OCI-LY7 (cell line): ENCODE data around the gene CCDC51. TPM values are rescaled to one million over a fixed set of nuclear protein-coding genes. Genes with fewer than 3 reads are reported as not detected.

Source experiments
- BruUV-seq: library from RNA; stranded (reverse); fragments of 400-500 nt; replicated peaks from 2 replicates; lab custom pipeline; 2021; lab: Mats Ljungman, UMichigan
- CTCF ChIA-PET: fragments of 300-600 bp; sonication (Branson Sonifier 250); formaldehyde crosslinking; loops from one replicate; lab custom pipeline; 2022; ENCODE audit warnings: antibody characterized with exemption; ENCODE audit not compliant: unreplicated experiment; lab: Charles Lee
- POLR2A ChIA-PET: fragments of 300-600 bp; sonication (Branson Sonifier 250); formaldehyde crosslinking; loops from one replicate; lab custom pipeline; 2022; ENCODE audit warnings: antibody characterized with exemption; lab: Charles Lee
- DNase-seq: peaks from one replicate; pipeline ENCODE4 v3.0.0-alpha.2; 2015; ENCODE audit warnings: low spot score
- H2AFZ ChIP-seq: fragments of 200-600 bp; sonication (generic), shearing (Covaris generic); 2 replicates; pipeline ENCODE4 v1.6.1; 2014; ENCODE audit warnings: mild to moderate bottlenecking, antibody characterized with exemption, low read length, moderate library complexity
- H3K27ac ChIP-seq: fragments of 200-600 bp; sonication (generic); 2 replicates; pipeline ENCODE4 v1.5.1; 2014; ENCODE audit warnings: mixed run types, low read depth, mild to moderate bottlenecking, moderate library complexity, low read length, inconsistent platforms; ENCODE audit not compliant: poor library complexity, severe bottlenecking
- H3K36me3 ChIP-seq: fragments of 200-600 bp; sonication (generic); 2 replicates; pipeline ENCODE4 v1.6.1; 2014; ENCODE audit warnings: mild to moderate bottlenecking, antibody characterized with exemption, low read length, moderate library complexity, mixed read lengths; ENCODE audit not compliant: insufficient read depth
- H3K4me1 ChIP-seq: fragments of 200-600 bp; sonication (generic); 2 replicates; pipeline ENCODE4 v1.5.1; 2014; ENCODE audit warnings: mild to moderate bottlenecking, low read length; ENCODE audit not compliant: insufficient read depth, poor library complexity, severe bottlenecking
- H3K4me2 ChIP-seq: fragments of 200-600 bp; sonication (generic); 2 replicates; pipeline ENCODE4 v1.6.1; 2014; ENCODE audit warnings: mild to moderate bottlenecking, low read length
- H3K4me3 ChIP-seq: fragments of 200-600 bp; sonication (generic); 2 replicates; pipeline ENCODE4 v1.5.1; 2014; ENCODE audit warnings: mild to moderate bottlenecking, low read depth, low read length; ENCODE audit not compliant: poor library complexity, severe bottlenecking
- H3K79me2 ChIP-seq: fragments of 200-600 bp; sonication (generic); 2 replicates; pipeline ENCODE4 v1.6.1; 2016; ENCODE audit warnings: low read depth, mild to moderate bottlenecking, low read length, moderate library complexity, mixed read lengths; ENCODE audit not compliant: insufficient read depth
- H3K9me2 ChIP-seq: fragments of 200-600 bp; sonication (generic); 2 replicates; pipeline ENCODE4 v1.6.1; 2016; ENCODE audit warnings: mild to moderate bottlenecking, low read length, mixed read lengths; ENCODE audit not compliant: insufficient read depth
- H3K9me3 ChIP-seq: fragments of 200-600 bp; sonication (generic); 2 replicates; pipeline ENCODE4 v1.6.1; 2014; ENCODE audit warnings: mild to moderate bottlenecking, mixed run types, low read length, mixed read lengths
- H4K20me1 ChIP-seq: fragments of 200-600 bp; sonication (generic); 2 replicates; pipeline ENCODE4 v1.6.1; 2014; ENCODE audit warnings: mild to moderate bottlenecking, antibody characterized with exemption, low read length, moderate library complexity, mixed read lengths; ENCODE audit not compliant: insufficient read depth
- EZH2phosphoT487 ChIP-seq: fragments of 200-600 bp; sonication (generic); IDR thresholded peaks from 2 replicates; pipeline ENCODE4 v1.6.1; 2018; ENCODE audit warnings: low read depth, borderline replicate concordance, mild to moderate bottlenecking, mixed run types, antibody characterized with exemption, low read length, moderate library complexity, mixed read lengths
- intact Hi-C: fragments of 100-400 bp; cut with micrococcal nuclease; formaldehyde crosslinking; loops from one replicate; pipeline ENCODE4 v1.10.0; 2022; ENCODE audit not compliant: unreplicated experiment
- total RNA-seq, 2 experiments: library from RNA; depleted of rRNA in 1 of 2; stranded (reverse); fragments of >200 nt in 1 of 2; shearing (Covaris generic) in 1 of 2; gene quantifications; 2 replicates each; pipeline ENCODE4 v1.2.3, GENCODE V29; 2014 to 2022
- TF ChIP-seq, protein P1 (sequence below): fragments of 200-600 bp; sonication (generic); conservative IDR thresholded peaks from 2 replicates; pipeline ENCODE4 v1.5.1; 2014; ENCODE audit warnings: mild to moderate bottlenecking, antibody characterized with exemption, low read length, moderate library complexity, mixed read lengths

The CCDC51 gene
- total RNA-seq, 2 experiments from 2014 or later, result 23.0 to 24.9 TPM

DNA sequence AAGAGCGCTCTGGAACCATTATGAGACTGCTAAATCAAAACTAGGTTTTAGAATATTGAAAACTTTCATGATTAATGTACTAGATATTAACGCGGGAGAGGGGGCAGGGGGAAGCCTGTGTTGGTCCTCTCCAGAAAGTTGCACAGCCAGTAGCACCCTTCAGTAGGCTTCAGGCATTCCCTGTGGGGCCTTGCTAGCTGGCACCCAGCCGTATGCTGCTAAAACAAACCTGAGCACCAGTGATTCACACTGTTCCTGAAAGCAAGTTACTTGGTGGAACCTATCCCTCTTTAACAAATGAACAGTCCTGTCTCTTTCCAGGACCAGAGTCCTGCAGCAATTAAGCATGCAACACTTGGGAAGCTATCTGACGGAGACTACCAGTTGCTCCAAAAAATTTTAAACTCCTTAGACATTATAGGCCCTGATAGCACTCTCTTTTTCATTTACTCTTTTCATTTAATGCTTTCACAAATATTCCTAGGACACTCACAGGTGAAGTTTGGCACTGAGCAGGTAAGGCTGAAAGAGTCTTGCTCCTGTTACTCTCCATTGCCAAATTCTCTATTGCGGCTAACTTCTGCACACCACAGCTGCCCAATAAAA is 5.5 kb upstream of the CCDC51 start:
- ChIA-PET CTCF (interaction anchor here (0.9 to 3.2 kb wide), 2 partner anchors 8 to 10 kb away, joined by 3 to 22 read pairs; no protein-coding TSS in a partner anchor), POLR2A (interaction anchor here (0.6 to 1.7 kb wide), 6 partner anchors 10 to 454 kb away, joined by 3 to 7 read pairs (median 4); no protein-coding TSS in a partner anchor)
- Histone ChIP-seq H2AFZ (no peak overlapping the region), H3K9me2 (no peaks in the 10 kb centered on the region), H3K9me3 (no peaks in the 10 kb centered on the region), H3K4me3 (peak overlapping the region; percentile 92), H3K36me3 (peaks cover 58% of the 10 kb centered on the region), H4K20me1 (peaks cover 11% of the 10 kb centered on the region), H3K27ac (peak overlapping the region; percentile 13), H3K4me1 (peaks cover 35% of the 10 kb centered on the region), H3K79me2 (peaks cover 59% of the 10 kb centered on the region), H3K4me2 (peak overlapping the region; percentile 98)
- no peak for TF ChIP-seq EZH2phosphoT487
- TF ChIP-seq, protein P1, sequence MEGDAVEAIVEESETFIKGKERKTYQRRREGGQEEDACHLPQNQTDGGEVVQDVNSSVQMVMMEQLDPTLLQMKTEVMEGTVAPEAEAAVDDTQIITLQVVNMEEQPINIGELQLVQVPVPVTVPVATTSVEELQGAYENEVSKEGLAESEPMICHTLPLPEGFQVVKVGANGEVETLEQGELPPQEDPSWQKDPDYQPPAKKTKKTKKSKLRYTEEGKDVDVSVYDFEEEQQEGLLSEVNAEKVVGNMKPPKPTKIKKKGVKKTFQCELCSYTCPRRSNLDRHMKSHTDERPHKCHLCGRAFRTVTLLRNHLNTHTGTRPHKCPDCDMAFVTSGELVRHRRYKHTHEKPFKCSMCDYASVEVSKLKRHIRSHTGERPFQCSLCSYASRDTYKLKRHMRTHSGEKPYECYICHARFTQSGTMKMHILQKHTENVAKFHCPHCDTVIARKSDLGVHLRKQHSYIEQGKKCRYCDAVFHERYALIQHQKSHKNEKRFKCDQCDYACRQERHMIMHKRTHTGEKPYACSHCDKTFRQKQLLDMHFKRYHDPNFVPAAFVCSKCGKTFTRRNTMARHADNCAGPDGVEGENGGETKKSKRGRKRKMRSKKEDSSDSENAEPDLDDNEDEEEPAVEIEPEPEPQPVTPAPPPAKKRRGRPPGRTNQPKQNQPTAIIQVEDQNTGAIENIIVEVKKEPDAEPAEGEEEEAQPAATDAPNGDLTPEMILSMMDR, result no peak
- no peak for DNase-seq
- no TSS peak for BruUV-seq
- intact Hi-C loops, result loop anchor here (10.0 kb wide), 2 partner anchors 189 to 361 kb away; partner anchors contain the start of gene SLC26A6

DNA sequence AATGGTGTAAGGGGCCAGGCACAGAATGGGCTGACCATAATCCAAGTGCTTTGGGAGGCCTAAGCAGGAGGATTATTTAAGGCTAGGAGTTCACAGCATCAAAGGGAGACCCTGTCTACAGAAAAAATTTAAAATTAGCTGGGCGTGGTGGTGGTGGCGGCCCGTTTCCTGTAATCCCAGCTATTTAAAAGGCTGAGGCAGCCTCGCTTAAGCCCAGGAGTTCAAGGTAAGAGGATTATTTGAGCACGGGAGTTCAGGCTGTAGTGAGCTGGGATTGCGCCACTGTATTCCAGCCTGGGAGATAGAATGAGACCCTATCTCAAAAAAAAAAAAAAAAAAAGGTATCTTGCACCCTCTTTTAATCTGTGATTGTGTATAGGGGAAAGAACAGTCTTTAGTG is 2.0 kb upstream of the CCDC51 start:
- peaks cover 53% of the 10 kb centered on the region for H3K79me2 ChIP-seq
- H4K20me1 ChIP-seq, result peaks cover 11% of the 10 kb centered on the region
- DNase-seq, result no peak
- H3K4me2 ChIP-seq, result peak overlapping the region; percentile 80
- no peaks in the 10 kb centered on the region for H3K9me3 ChIP-seq
- H3K4me3 ChIP-seq, result peak overlapping the region; percentile 98
- no peaks in the 10 kb centered on the region for H3K9me2 ChIP-seq
- peaks cover 43% of the 10 kb centered on the region for H3K4me1 ChIP-seq
- H3K36me3 ChIP-seq, result peaks cover 46% of the 10 kb centered on the region
- peak overlapping the region; percentile 20 for H3K27ac ChIP-seq
- BruUV-seq, result no TSS peak
- TF ChIP-seq, protein P1, result no peak
- no peak for TF ChIP-seq EZH2phosphoT487
- POLR2A ChIA-PET, result interaction anchor here (1.2 kb wide), 2 partner anchors 12 to 107 kb away, joined by 3 to 4 read pairs; no protein-coding TSS in a partner anchor
- CTCF ChIA-PET, result no interaction called here
- H2AFZ ChIP-seq, result no peak overlapping the region
- intact Hi-C loops, result loop anchor here (2.0 to 10.0 kb wide), 3 partner anchors 31 to 357 kb away; partner anchors contain the start of gene SLC26A6
